Nephron progenitor cell (in vitro differentiated cells): ENCODE data around the gene PTPRR.

Experiments
- DNase-seq: peaks from one replicate; pipeline ENCODE4 v3.0.0; 2021
- H3K27ac Mint-ChIP-seq: 2 replicates; pipeline ENCODE4 v1.8.0; 2021; ENCODE audit warnings: mild to moderate bottlenecking, moderate library complexity, mixed read lengths
- H3K27me3 Mint-ChIP-seq: 2 replicates; pipeline ENCODE4 v1.8.0; 2021; ENCODE audit warnings: mild to moderate bottlenecking, low read depth, mixed read lengths; ENCODE audit not compliant: poor library complexity
- H3K36me3 Mint-ChIP-seq: 2 replicates; pipeline ENCODE4 v1.8.0; 2021; ENCODE audit warnings: low read depth, mixed read lengths
- H3K4me1 Mint-ChIP-seq: 2 replicates; pipeline ENCODE4 v1.8.0; 2021; ENCODE audit warnings: mixed read lengths
- H3K4me3 Mint-ChIP-seq: 2 replicates; pipeline ENCODE4 v1.8.0; 2021; ENCODE audit warnings: mild to moderate bottlenecking, moderate library complexity, mixed read lengths
- H3K9me3 Mint-ChIP-seq: 2 replicates; pipeline ENCODE4 v1.8.0; 2021; ENCODE audit warnings: mild to moderate bottlenecking, moderate library complexity, mixed read lengths
- CTCF ChIP-seq: fragments of 200-600 bp; sonication (generic); IDR thresholded peaks from 2 replicates; pipeline ENCODE4 v1.5.0; 2021; ENCODE audit warnings: antibody characterized with exemption

PTPRR gene

DNA sequence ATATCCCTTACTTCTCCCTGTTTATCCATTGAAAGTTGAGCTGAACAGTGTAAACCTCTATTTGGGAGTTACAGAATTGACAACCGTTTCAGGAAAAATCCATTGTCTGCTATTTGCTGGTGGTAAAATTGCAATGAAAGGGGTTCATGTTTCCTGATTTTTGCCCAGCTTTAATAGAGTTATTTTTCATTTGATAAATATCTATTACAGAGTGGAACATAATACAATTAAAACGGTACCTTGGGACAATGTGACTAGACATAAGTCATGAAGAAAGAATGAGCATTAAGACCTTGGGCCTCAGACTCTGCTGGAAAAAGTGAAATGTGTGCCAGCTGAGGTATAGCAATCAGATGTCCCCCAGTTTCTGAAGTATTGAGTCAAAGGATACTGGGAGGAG is 13.1 kb downstream of the PTPRR start:
- no peaks in the 10 kb centered on the region for H3K27me3 Mint-ChIP-seq
- no peak overlapping the region for H3K4me3 Mint-ChIP-seq
- no peaks in the 10 kb centered on the region for H3K9me3 Mint-ChIP-seq
- H3K36me3 Mint-ChIP-seq: no peaks in the 10 kb centered on the region
- no peak for TF ChIP-seq CTCF
- no peak overlapping the region for H3K27ac Mint-ChIP-seq
- no peaks in the 10 kb centered on the region for H3K4me1 Mint-ChIP-seq
- DNase-seq: no peak

DNA sequence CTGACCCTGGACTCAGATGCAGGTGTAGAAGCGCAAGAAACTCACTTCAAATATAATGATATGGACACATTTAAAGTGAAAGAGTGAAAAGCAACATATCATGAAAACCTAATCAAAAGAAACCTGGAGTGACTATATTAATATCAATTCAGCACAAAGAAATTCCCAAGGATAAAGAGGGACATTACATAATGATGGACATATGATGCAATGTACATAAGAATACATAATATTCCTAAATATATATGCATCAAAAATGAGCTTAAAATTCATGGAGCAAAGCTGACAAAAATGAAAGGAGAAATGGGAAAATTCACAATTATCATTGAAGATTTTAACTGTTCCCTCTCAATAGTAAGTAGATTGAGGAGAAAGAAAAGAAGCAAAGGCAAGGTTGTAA is 24.6 kb downstream of the PTPRR start:
- Mint-ChIP-seq H3K27me3 (no peaks in the 10 kb centered on the region), H3K36me3 (no peaks in the 10 kb centered on the region), H3K4me3 (no peak overlapping the region), H3K27ac (no peak overlapping the region), H3K4me1 (no peaks in the 10 kb centered on the region), H3K9me3 (peaks cover 9% of the 10 kb centered on the region)
- no peak for TF ChIP-seq CTCF
- DNase-seq: no peak

GRCh38 chr12:70892593-70892992 is 27.9 kb downstream of the PTPRR start:
- Mint-ChIP-seq H3K27ac (no peak overlapping the region), H3K27me3 (peaks cover 9% of the 10 kb centered on the region), H3K4me1 (no peaks in the 10 kb centered on the region), H3K4me3 (no peak overlapping the region), H3K36me3 (no peaks in the 10 kb centered on the region), H3K9me3 (peaks cover 9% of the 10 kb centered on the region)
- no peak for TF ChIP-seq CTCF
- DNase-seq: no peak

DNA sequence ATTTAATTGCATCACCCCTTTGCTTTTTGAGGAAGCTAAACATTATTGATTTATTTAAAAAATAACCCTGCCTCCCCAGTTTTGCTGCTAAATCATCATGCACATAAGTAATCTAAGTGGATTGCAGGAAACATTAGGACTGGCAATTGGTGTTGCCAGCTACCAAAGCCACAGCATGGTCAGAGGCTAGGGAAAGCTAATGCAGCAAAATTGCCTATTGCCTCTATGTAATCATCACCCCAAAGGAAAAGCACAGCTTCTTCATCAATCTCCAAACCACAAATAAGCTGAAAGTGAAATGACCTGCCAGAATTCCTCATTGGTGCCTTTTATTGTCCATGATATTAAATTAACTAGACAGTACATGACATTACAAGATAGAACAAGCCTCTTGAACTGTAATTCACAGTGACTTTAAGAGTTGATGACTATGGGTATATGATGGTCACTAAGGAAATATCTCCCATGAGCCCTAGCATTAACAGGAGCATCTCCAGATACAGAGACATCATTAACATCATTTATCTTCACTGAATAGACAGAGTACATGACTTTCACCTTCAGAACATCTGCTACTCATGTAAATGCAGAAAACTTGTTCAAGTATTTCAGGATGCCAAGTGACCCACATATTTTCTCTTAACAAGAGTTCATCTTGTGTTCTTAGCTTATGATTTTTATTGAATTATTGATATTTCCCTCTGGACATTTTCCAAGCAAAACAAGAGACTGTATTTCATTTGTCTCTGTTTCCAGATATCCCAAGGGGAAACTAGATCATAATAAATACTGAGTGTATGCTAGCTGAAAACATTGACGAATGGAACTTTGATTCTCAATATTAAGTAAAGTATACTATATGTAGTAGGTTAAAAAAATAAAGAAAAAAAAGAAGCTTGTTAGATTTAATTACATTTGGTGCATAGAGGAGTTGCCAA is 29.4 kb downstream of the PTPRR start:
- no peak for DNase-seq
- no peak for TF ChIP-seq CTCF
- no peak overlapping the region for H3K4me3 Mint-ChIP-seq
- H3K27ac Mint-ChIP-seq: no peak overlapping the region
- peaks cover 9% of the 10 kb centered on the region for H3K27me3 Mint-ChIP-seq
- no peaks in the 10 kb centered on the region for H3K4me1 Mint-ChIP-seq
- H3K9me3 Mint-ChIP-seq: peaks cover 1% of the 10 kb centered on the region
- H3K36me3 Mint-ChIP-seq: no peaks in the 10 kb centered on the region

- no peak overlapping the region for H3K27ac Mint-ChIP-seq
- H3K9me3 Mint-ChIP-seq: no peaks in the 10 kb centered on the region
- H3K27me3 Mint-ChIP-seq: peaks cover 9% of the 10 kb centered on the region
- TF ChIP-seq CTCF: no peak
- H3K36me3 Mint-ChIP-seq: no peaks in the 10 kb centered on the region
- no peaks in the 10 kb centered on the region for H3K4me1 Mint-ChIP-seq
- no peak overlapping the region for H3K4me3 Mint-ChIP-seq
- no peak for DNase-seq
Measured at GRCh38 chr12:70885956-70886355, 34.6 kb downstream of the PTPRR start.

DNA sequence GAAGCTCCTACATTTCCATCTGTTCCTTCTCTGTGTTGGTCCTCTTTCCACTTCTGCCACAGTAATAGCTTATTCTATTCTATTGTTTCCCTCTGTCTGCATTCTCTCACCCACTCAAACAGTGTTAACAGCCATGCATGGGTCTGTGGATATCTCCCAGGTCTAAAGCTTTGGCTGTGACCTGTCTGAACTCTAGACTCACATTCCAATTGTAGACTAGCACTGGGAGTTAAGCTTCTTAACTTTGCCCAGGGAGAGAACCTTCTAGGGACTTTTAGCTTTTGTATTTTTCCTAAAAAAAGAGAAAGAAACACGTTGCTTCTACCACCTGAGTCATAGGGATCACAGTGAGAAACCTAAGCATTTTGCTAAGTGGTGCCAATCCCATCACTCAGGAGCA is 36.7 kb downstream of the PTPRR start:
- DNase-seq: no peak
- Mint-ChIP-seq H3K9me3 (no peaks in the 10 kb centered on the region), H3K36me3 (no peaks in the 10 kb centered on the region), H3K27me3 (no peaks in the 10 kb centered on the region), H3K27ac (peak overlapping the region; percentile 6), H3K4me1 (no peaks in the 10 kb centered on the region), H3K4me3 (no peak overlapping the region)
- no peak for TF ChIP-seq CTCF
